Right atrium auricular region (tissue), 2 donors: ENCODE measurements around the gene CRTAC1. TPM values are rescaled to one million over a fixed set of nuclear protein-coding genes. Genes with fewer than 3 reads are reported as not detected.
A peak's percentile ranks its signal among the peaks of the same experiment; 100 is the strongest.

Experiments
- DNase-seq: peaks from one replicate; pipeline ENCODE4 v3.0.0-alpha.2; 2019; ENCODE audit warnings: low spot score
- H3K27ac ChIP-seq, 2 donors: fragments of 200-600 bp; sonication (generic); 1 replicate in 1 of 2; 2 replicates in 1 of 2; pipeline ENCODE4 v1.5.1; 2016 to 2019
- H3K27me3 ChIP-seq, 2 donors: fragments of 200-600 bp; sonication (generic); one replicate each; pipeline versions ENCODE4 v1.5.1 to v1.6.0; 2017 to 2019
- H3K36me3 ChIP-seq: fragments of 200-600 bp; sonication (generic); one replicate; pipeline ENCODE4 v1.5.1; 2016
- H3K4me1 ChIP-seq, 2 donors: fragments of 200-600 bp; sonication (generic); one replicate each; pipeline versions ENCODE4 v1.5.1 to v1.6.0; 2017 to 2019
- H3K4me3 ChIP-seq, 2 donors: fragments of 200-600 bp; sonication (generic); 1 replicate in 1 of 2; 2 replicates in 1 of 2; pipeline ENCODE4 v1.5.1; 2017 to 2019; ENCODE audit warnings: mild to moderate bottlenecking in 1 of 2, moderate library complexity in 1 of 2
- H3K9me3 ChIP-seq, 2 donors: fragments of 200-600 bp; sonication (generic); one replicate each; pipeline ENCODE4 v1.5.1; 2019
- total RNA-seq, 2 donors: library from RNA; depleted of rRNA; stranded (reverse); fragments of >200 nt; gene quantifications; one replicate each; pipeline ENCODE4 v1.1.0, GENCODE V29; 2016
- TF ChIP-seq, protein P1 (sequence below), 2 donors: fragments of 200-600 bp; sonication (generic); IDR thresholded peaks; one replicate each; pipeline ENCODE4 v1.5.1; 2019; ENCODE audit warnings: antibody characterized with exemption in 2 of 2

Gene CRTAC1
- total RNA-seq, 2 donors from 2014 or later = 3.5 to 5.6 TPM

DNA sequence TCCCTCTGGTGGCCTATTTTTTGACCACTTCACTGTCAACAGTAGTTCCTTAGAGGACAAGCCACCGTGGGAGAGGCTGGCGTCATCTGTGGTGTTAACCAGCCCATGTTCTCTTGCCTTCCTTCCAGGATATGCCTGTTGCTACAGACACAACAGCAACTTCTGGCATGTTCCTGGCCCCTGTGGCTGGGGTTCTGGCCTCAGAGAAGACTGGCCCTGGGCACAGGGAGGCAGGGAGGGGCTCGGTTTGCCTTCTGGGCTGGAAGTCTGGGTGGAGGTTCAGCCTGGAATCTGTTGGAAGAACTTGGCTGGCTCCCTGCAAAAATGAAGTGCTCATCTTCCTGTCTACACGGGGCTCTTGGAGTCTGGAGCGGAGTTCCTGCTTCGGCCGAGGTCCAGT lies 155.0 kb downstream of the CRTAC1 start:
- TF ChIP-seq, protein P1, sequence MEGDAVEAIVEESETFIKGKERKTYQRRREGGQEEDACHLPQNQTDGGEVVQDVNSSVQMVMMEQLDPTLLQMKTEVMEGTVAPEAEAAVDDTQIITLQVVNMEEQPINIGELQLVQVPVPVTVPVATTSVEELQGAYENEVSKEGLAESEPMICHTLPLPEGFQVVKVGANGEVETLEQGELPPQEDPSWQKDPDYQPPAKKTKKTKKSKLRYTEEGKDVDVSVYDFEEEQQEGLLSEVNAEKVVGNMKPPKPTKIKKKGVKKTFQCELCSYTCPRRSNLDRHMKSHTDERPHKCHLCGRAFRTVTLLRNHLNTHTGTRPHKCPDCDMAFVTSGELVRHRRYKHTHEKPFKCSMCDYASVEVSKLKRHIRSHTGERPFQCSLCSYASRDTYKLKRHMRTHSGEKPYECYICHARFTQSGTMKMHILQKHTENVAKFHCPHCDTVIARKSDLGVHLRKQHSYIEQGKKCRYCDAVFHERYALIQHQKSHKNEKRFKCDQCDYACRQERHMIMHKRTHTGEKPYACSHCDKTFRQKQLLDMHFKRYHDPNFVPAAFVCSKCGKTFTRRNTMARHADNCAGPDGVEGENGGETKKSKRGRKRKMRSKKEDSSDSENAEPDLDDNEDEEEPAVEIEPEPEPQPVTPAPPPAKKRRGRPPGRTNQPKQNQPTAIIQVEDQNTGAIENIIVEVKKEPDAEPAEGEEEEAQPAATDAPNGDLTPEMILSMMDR (IDR thresholded peaks at IDR 0.05) = no peak
- DNase-seq = no peak
- Histone ChIP-seq H3K36me3 (no peaks in the 10 kb centered on the region), H3K9me3 (no peaks in the 10 kb centered on the region), H3K4me3 (no peak overlapping the region), H3K4me1 (no peaks in the 10 kb centered on the region), H3K27me3 (no peaks in the 10 kb centered on the region), H3K27ac (no peak overlapping the region)

DNA sequence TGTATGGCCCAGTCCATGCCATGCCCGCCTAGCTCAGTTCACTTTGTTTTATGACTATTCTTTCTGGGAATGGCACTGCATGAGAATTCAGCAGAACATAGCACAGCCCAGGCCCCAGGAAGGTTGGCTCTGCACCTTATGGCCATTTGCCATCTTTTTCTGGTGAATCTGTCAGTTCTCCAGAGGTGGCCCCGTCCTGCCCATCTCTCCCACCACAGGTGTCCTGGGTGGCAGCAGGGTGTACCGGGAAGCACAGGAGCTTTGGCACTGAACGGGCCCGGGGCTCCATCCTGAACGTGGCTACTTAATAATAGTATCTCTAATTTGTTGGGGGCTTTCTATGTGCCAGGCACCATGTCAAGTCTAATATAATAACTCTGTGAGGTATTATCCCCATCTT lies 156.1 kb downstream of the CRTAC1 start:
- Histone ChIP-seq H3K27ac (no peak overlapping the region), H3K27me3 (no peaks in the 10 kb centered on the region), H3K4me3 (no peak overlapping the region), H3K36me3 (no peaks in the 10 kb centered on the region), H3K9me3 (no peaks in the 10 kb centered on the region), H3K4me1 (peaks cover 0 to 4% of the 10 kb centered on the region in 2 donors)
- no peak for DNase-seq
- TF ChIP-seq, protein P1 (IDR thresholded peaks at IDR 0.05) = no peak

- H3K4me3 ChIP-seq = no peak overlapping the region
- no peaks in the 10 kb centered on the region for H3K9me3 ChIP-seq
- no peak overlapping the region for H3K27ac ChIP-seq
- no peak for DNase-seq
- no peaks in the 10 kb centered on the region for H3K27me3 ChIP-seq
- H3K36me3 ChIP-seq = no peaks in the 10 kb centered on the region
- TF ChIP-seq, protein P1 (IDR thresholded peaks at IDR 0.05) = no peak
- peaks cover 0 to 11% of the 10 kb centered on the region in 2 donors for H3K4me1 ChIP-seq
Observed at GRCh38 chr10:97873569-97873968, 156.9 kb downstream of the CRTAC1 start.

DNA sequence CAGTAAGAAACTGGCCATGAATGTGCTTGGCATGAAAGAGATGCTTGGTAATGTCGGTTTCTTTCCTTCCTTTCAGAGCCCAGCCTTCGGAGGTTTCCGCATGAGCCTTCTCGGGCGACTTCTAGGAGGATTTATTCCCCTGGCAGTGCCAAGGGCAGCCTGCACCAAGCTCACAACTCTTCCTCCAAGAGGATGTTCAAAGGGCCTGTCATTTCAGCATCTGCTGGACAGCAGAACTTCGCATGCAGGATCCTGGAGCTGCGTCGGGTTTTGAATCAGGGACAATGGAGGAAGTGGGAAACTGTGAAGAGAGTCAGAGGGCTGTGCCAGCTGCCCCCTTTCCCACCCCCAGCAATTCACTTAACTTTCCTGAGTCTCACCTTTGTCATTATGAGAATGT lies 159.4 kb downstream of the CRTAC1 start:
- no peaks in the 10 kb centered on the region for H3K9me3 ChIP-seq
- H3K4me1 ChIP-seq = peaks cover 0 to 12% of the 10 kb centered on the region in 2 donors
- H3K27me3 ChIP-seq = no peaks in the 10 kb centered on the region
- DNase-seq = no peak
- no peak overlapping the region for H3K4me3 ChIP-seq
- H3K27ac ChIP-seq = no peak overlapping the region
- TF ChIP-seq, protein P1 (IDR thresholded peaks at IDR 0.05) = no peak
- H3K36me3 ChIP-seq = no peaks in the 10 kb centered on the region

- Histone ChIP-seq H3K9me3 (no peaks in the 10 kb centered on the region), H3K4me3 (no peak overlapping the region), H3K27ac (peak overlapping the region; percentile 57 to 71), H3K4me1 (peaks cover 0 to 12% of the 10 kb centered on the region in 2 donors), H3K27me3 (no peaks in the 10 kb centered on the region), H3K36me3 (no peaks in the 10 kb centered on the region)
- TF ChIP-seq, protein P1 (IDR thresholded peaks at IDR 0.05) = peak; percentile 63 to 84
- peak; percentile 85 for DNase-seq
Observed at GRCh38 chr10:97869091-97870042, 161.1 kb downstream of the CRTAC1 start.
